HepG2 (cell line): ENCODE results near the gene C14orf119. TPM values are rescaled to one million over a fixed set of nuclear protein-coding genes. Genes with fewer than 3 reads are reported as not detected.

ENCODE experiments used
- ERF ChIP-seq: IDR thresholded peaks from 2 replicates; pipeline ENCODE4 v1.6.1; 2018; ENCODE audit warnings: missing biosample characterization, missing genetic modification reagents
- KDM5A ChIP-seq: fragments of 200-600 bp; sonication (generic); IDR thresholded peaks from 2 replicates; pipeline ENCODE4 v1.7.0; 2018; ENCODE audit warnings: antibody characterized with exemption, mild to moderate bottlenecking, low read length, borderline replicate concordance
- MZF1 ChIP-seq: sonication (generic); formaldehyde crosslinking; IDR thresholded peaks from 2 replicates; pipeline ENCODE4 v1.8.1; 2023; ENCODE audit warnings: mild to moderate bottlenecking, missing genetic modification reagents, borderline replicate concordance
- NFRKB ChIP-seq: fragments of 450-650 bp; IDR thresholded peaks from 2 replicates; pipeline ENCODE4 v1.6.1; 2017
- SALL1 ChIP-seq: sonication (generic); formaldehyde crosslinking; IDR thresholded peaks from 2 replicates; pipeline ENCODE4 v1.8.0; 2022; ENCODE audit warnings: mild to moderate bottlenecking, missing genetic modification reagents
- SP4 ChIP-seq: sonication (generic); formaldehyde crosslinking; IDR thresholded peaks from 2 replicates; pipeline ENCODE4 v1.8.1; 2023; ENCODE audit warnings: mild to moderate bottlenecking, missing genetic modification reagents
- ZFP36 ChIP-seq: fragments of 150-350 bp; IDR thresholded peaks from 2 replicates; pipeline ENCODE4 v1.6.1; 2018; ENCODE audit warnings: borderline replicate concordance, low read length, low read depth; ENCODE audit not compliant: partially characterized antibody
- ZNF282 ChIP-seq: fragments of 450-650 bp; IDR thresholded peaks from 2 replicates; pipeline ENCODE4 v1.6.1; 2018; ENCODE audit not compliant: partially characterized antibody
- ZNF605 ChIP-seq: sonication (generic); formaldehyde crosslinking; IDR thresholded peaks from 2 replicates; pipeline ENCODE4 v1.8.0; 2022; ENCODE audit warnings: mild to moderate bottlenecking, missing genetic modification reagents
- ZNF615 ChIP-seq: sonication (generic); formaldehyde crosslinking; IDR thresholded peaks from 2 replicates; pipeline ENCODE4 v1.5.0; 2020; ENCODE audit warnings: mild to moderate bottlenecking, missing genetic modification reagents, borderline replicate concordance
- polyA plus RNA-seq, 8 experiments: library from polyadenylated mRNA; depleted of rRNA in 3 of 8; stranded (reverse) in 7 of 8; unstranded in 1 of 8; fragments of >200 nt; fragmentation: Illumina TruSeq in 4 of 8; extraction: Trizol in 4 of 8; gene quantifications; 2 replicates each; pipeline versions ENCODE4 v1.2.1 to v1.2.3, GENCODE V29; 2011 to 2016; ENCODE audit warnings: low read depth in 4 of 8, missing spikeins in 1 of 8, mixed read lengths in 1 of 8; ENCODE audit not compliant: insufficient read depth in 1 of 8
- total RNA-seq, 5 experiments: library from RNA; depleted of rRNA; stranded (reverse); fragments of >200 nt; fragmentation: Illumina TruSeq; extraction: Trizol; gene quantifications; 2 replicates each; pipeline ENCODE4 v1.2.3, GENCODE V29; 2016; ENCODE audit warnings: low read depth in 1 of 5
- TF ChIP-seq, protein P1 (sequence below): sonication (generic); formaldehyde crosslinking; IDR thresholded peaks from 2 replicates; pipeline ENCODE4 v1.4.0; 2020; ENCODE audit warnings: low read depth, mild to moderate bottlenecking, missing genetic modification reagents
- TF ChIP-seq, protein P2 (sequence below): sonication (generic); formaldehyde crosslinking; IDR thresholded peaks from 2 replicates; pipeline ENCODE4 v1.5.1; 2020; ENCODE audit warnings: mild to moderate bottlenecking, moderate library complexity, missing genetic modification reagents
- TF ChIP-seq, protein P3 (sequence below): IDR thresholded peaks from 2 replicates; pipeline ENCODE4 v1.6.1; 2018; ENCODE audit warnings: missing genetic modification reagents, mild to moderate bottlenecking, missing compliant biosample characterization
- TF ChIP-seq, protein P4 (sequence below): sonication (generic); formaldehyde crosslinking; IDR thresholded peaks from 2 replicates; pipeline ENCODE4 v1.8.0; 2022; ENCODE audit warnings: mild to moderate bottlenecking, missing genetic modification reagents
- TF ChIP-seq, protein P5 (sequence below): IDR thresholded peaks from 2 replicates; pipeline ENCODE4 v1.6.1; 2012; ENCODE audit warnings: low read length, improper control_type of control experiment

C14orf119 gene
- total and polyA plus RNA-seq, 2 of the 13 experiments (the other 11 are each of a cell fraction or from before 2014, with no cell fraction given), result 117 to 206 TPM

DNA sequence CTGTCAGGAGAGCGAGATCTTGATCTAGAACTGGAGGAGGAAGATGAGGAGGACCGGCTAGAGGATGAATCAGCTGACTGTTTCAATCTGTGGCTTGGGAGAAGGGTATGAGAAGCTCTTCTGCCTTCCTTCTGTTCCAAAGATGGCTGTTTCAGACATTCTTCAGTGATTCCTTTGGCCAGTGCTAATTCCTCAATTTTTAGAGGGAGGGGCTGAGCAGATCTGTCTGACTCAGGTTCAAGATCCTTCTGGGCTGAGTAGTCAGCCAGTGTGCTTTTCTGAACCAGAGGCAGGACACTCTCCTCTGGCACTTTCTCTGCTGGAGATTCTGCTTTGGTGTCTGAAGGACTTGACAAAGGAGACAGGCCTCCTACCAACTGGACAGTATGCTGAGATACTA, 15.6 kb upstream of the C14orf119 start (continued):
- TF ChIP-seq, protein P1, sequence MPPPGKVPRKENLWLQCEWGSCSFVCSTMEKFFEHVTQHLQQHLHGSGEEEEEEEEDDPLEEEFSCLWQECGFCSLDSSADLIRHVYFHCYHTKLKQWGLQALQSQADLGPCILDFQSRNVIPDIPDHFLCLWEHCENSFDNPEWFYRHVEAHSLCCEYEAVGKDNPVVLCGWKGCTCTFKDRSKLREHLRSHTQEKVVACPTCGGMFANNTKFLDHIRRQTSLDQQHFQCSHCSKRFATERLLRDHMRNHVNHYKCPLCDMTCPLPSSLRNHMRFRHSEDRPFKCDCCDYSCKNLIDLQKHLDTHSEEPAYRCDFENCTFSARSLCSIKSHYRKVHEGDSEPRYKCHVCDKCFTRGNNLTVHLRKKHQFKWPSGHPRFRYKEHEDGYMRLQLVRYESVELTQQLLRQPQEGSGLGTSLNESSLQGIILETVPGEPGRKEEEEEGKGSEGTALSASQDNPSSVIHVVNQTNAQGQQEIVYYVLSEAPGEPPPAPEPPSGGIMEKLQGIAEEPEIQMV (CRISPR knock-in tag), result no peak
- TF ChIP-seq MZF1 (CRISPR knock-in tag) (no peak), KDM5A (no peak), ERF (CRISPR knock-in tag) (no peak), ZFP36 (no peak), ZNF615 (CRISPR knock-in tag) (no peak), SALL1 (CRISPR knock-in tag) (no peak), ZNF605 (0 out of 2 replicates have a peak, but pooled peaks have one; percentile 22), ZNF282 (no peak), NFRKB (no peak), SP4 (CRISPR knock-in tag) (peak; percentile 44; the same call in 1 of the 2 replicates)
- TF ChIP-seq, protein P2, sequence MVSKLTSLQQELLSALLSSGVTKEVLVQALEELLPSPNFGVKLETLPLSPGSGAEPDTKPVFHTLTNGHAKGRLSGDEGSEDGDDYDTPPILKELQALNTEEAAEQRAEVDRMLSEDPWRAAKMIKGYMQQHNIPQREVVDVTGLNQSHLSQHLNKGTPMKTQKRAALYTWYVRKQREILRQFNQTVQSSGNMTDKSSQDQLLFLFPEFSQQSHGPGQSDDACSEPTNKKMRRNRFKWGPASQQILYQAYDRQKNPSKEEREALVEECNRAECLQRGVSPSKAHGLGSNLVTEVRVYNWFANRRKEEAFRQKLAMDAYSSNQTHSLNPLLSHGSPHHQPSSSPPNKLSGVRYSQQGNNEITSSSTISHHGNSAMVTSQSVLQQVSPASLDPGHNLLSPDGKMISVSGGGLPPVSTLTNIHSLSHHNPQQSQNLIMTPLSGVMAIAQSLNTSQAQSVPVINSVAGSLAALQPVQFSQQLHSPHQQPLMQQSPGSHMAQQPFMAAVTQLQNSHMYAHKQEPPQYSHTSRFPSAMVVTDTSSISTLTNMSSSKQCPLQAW, result no peak
- TF ChIP-seq, protein P3, sequence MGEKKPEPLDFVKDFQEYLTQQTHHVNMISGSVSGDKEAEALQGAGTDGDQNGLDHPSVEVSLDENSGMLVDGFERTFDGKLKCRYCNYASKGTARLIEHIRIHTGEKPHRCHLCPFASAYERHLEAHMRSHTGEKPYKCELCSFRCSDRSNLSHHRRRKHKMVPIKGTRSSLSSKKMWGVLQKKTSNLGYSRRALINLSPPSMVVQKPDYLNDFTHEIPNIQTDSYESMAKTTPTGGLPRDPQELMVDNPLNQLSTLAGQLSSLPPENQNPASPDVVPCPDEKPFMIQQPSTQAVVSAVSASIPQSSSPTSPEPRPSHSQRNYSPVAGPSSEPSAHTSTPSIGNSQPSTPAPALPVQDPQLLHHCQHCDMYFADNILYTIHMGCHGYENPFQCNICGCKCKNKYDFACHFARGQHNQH (CRISPR knock-in tag), result no peak
- TF ChIP-seq, protein P4, sequence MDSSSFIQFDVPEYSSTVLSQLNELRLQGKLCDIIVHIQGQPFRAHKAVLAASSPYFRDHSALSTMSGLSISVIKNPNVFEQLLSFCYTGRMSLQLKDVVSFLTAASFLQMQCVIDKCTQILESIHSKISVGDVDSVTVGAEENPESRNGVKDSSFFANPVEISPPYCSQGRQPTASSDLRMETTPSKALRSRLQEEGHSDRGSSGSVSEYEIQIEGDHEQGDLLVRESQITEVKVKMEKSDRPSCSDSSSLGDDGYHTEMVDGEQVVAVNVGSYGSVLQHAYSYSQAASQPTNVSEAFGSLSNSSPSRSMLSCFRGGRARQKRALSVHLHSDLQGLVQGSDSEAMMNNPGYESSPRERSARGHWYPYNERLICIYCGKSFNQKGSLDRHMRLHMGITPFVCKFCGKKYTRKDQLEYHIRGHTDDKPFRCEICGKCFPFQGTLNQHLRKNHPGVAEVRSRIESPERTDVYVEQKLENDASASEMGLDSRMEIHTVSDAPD (CRISPR knock-in tag), result no peak
- TF ChIP-seq, protein P5, sequence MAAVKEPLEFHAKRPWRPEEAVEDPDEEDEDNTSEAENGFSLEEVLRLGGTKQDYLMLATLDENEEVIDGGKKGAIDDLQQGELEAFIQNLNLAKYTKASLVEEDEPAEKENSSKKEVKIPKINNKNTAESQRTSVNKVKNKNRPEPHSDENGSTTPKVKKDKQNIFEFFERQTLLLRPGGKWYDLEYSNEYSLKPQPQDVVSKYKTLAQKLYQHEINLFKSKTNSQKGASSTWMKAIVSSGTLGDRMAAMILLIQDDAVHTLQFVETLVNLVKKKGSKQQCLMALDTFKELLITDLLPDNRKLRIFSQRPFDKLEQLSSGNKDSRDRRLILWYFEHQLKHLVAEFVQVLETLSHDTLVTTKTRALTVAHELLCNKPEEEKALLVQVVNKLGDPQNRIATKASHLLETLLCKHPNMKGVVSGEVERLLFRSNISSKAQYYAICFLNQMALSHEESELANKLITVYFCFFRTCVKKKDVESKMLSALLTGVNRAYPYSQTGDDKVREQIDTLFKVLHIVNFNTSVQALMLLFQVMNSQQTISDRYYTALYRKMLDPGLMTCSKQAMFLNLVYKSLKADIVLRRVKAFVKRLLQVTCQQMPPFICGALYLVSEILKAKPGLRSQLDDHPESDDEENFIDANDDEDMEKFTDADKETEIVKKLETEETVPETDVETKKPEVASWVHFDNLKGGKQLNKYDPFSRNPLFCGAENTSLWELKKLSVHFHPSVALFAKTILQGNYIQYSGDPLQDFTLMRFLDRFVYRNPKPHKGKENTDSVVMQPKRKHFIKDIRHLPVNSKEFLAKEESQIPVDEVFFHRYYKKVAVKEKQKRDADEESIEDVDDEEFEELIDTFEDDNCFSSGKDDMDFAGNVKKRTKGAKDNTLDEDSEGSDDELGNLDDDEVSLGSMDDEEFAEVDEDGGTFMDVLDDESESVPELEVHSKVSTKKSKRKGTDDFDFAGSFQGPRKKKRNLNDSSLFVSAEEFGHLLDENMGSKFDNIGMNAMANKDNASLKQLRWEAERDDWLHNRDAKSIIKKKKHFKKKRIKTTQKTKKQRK, result no peak
